Thyroid gland (tissue), 4 donors: ENCODE measurements around the gene RNF144A.

Experiments used
- CTCF ChIP-seq, 6 experiments: fragments of 200-600 bp in 3 of 6; fragments of 450-650 bp in 3 of 6; sonication (generic) in 3 of 6; IDR thresholded peaks; one replicate each; pipeline ENCODE4 v1.5.1; 2016 to 2019; ENCODE audit warnings: antibody characterized with exemption in 6 of 6, mild to moderate bottlenecking in 2 of 6, inconsistent platforms in 1 of 6, moderate library complexity in 1 of 6
- POLR2A ChIP-seq, 2 donors: fragments of 450-650 bp; IDR thresholded peaks; one replicate each; pipeline ENCODE4 v1.6.1; 2017; ENCODE audit warnings: antibody characterized with exemption in 2 of 2, mild to moderate bottlenecking in 2 of 2, moderate library complexity in 1 of 2

- TF ChIP-seq CTCF (IDR thresholded peaks at IDR 0.05) (no peak), POLR2A (IDR thresholded peaks at IDR 0.05) (no peak)
Measured at GRCh38 chr2:6888724-6889123, 28.5 kb upstream of the RNF144A start.
